IMR-90 (cell line): Measurements from ENCODE around the gene ELFN2.

Source experiments
- BHLHE40 ChIP-seq: fragments of 150-350 bp; IDR thresholded peaks from 2 replicates; pipeline ENCODE4 v1.6.1; 2016; ENCODE audit warnings: mild to moderate bottlenecking, low read depth, low read length
- CEBPB ChIP-seq: IDR thresholded peaks from 2 replicates; pipeline ENCODE4 v1.6.1; 2012; ENCODE audit warnings: low read depth, low read length, improper control_type of control experiment
- CTCF ChIP-seq: conservative IDR thresholded peaks from 2 replicates; pipeline ENCODE4 v1.5.1; 2012; ENCODE audit warnings: mild to moderate bottlenecking, low read depth, low read length, improper control_type of control experiment
- FOS ChIP-seq: fragments of 150-350 bp; IDR thresholded peaks from 2 replicates; pipeline ENCODE4 v1.6.1; 2016; ENCODE audit warnings: low read depth, low read length
- MAZ ChIP-seq: IDR thresholded peaks from 2 replicates; pipeline ENCODE4 v1.6.1; 2012; ENCODE audit warnings: low read depth, mild to moderate bottlenecking, low read length, improper control_type of control experiment, moderate library complexity, borderline replicate concordance
- MXI1 ChIP-seq: IDR thresholded peaks from 2 replicates; pipeline ENCODE4 v1.6.1; 2012; ENCODE audit warnings: low read depth, mild to moderate bottlenecking, low read length, moderate library complexity, borderline replicate concordance
- POLR2A ChIP-seq: IDR thresholded peaks from 2 replicates; pipeline ENCODE4 v1.6.1; 2012; ENCODE audit warnings: mild to moderate bottlenecking, low read depth, low read length
- RFX5 ChIP-seq: IDR thresholded peaks from 2 replicates; pipeline ENCODE4 v1.8.0; 2012; ENCODE audit warnings: low read depth, mild to moderate bottlenecking, low read length, moderate library complexity
- SMC3 ChIP-seq: fragments of 150-350 bp; IDR thresholded peaks from 2 replicates; pipeline ENCODE4 v1.6.1; 2016; ENCODE audit warnings: low read depth, mild to moderate bottlenecking, antibody characterized with exemption, low read length, moderate library complexity
- TF ChIP-seq, protein P1 (sequence below): fragments of 150-350 bp; IDR thresholded peaks from 2 replicates; pipeline ENCODE4 v1.6.1; 2017; ENCODE audit warnings: mild to moderate bottlenecking, antibody characterized with exemption, low read length, low read depth

- TF ChIP-seq POLR2A (no peak), CEBPB (no peak), CTCF (no peak), MXI1 (no peak), RFX5 (no peak), BHLHE40 (no peak), SMC3 (no peak), MAZ (no peak), FOS (no peak)
- TF ChIP-seq, protein P1, sequence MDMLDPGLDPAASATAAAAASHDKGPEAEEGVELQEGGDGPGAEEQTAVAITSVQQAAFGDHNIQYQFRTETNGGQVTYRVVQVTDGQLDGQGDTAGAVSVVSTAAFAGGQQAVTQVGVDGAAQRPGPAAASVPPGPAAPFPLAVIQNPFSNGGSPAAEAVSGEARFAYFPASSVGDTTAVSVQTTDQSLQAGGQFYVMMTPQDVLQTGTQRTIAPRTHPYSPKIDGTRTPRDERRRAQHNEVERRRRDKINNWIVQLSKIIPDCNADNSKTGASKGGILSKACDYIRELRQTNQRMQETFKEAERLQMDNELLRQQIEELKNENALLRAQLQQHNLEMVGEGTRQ: no peak
These were observed 36.9 kb upstream of the ELFN2 start for GRCh38 chr22:37464181-37464580.
